SK-N-SH (cell line): ENCODE results near the gene TRNP1. TPM values are rescaled to one million over a fixed set of nuclear protein-coding genes. Genes with fewer than 3 reads are reported as not detected.

Experiments
- CTCF ChIA-PET: fragments of 300-600, 350-600 bp; formaldehyde crosslinking; extraction: SDS; loops from one replicate; lab custom pipeline; 2021; lab: Yijun Ruan, JAX
- POLR2A ChIA-PET: fragments of 350-600 bp; sonication (Branson Sonifier 250); formaldehyde crosslinking; extraction: SDS; loops from one replicate; lab custom pipeline; 2020; ENCODE audit warnings: antibody characterized with exemption, inconsistent platforms; lab: Yijun Ruan, JAX
- DNase-seq: peaks from one replicate; pipeline ENCODE4 v3.0.0; 2012
- H2AFZ ChIP-seq: fragments of 200-600 bp; sonication (generic); 2 replicates; pipeline ENCODE4 v1.8.1; 2016; ENCODE audit warnings: antibody characterized with exemption, mild to moderate bottlenecking, low read depth
- H3F3A ChIP-seq: fragments of 200-600 bp; sonication (generic); replicated peaks from 2 replicates; pipeline ENCODE3; 2016; ENCODE audit warnings: antibody characterized with exemption, mild to moderate bottlenecking; ENCODE audit not compliant: insufficient read depth
- H3K27ac ChIP-seq, 2 experiments: fragments of 200-500 bp in 1 of 2; fragments of 200-600 bp in 1 of 2; sonication (Bioruptor generic) in 1 of 2; sonication (generic), shearing (Covaris generic) in 1 of 2; 2 replicates each; pipeline versions ENCODE4 v1.5.1 to v1.6.1; 2014 to 2016; ENCODE audit warnings: low read depth in 2 of 2, inconsistent platforms in 1 of 2, low read length in 1 of 2, mild to moderate bottlenecking in 1 of 2, mixed read lengths in 1 of 2
- H3K27me3 ChIP-seq: fragments of 200-600 bp; sonication (generic), shearing (Covaris generic); 2 replicates; pipeline ENCODE4 v1.6.1; 2016; ENCODE audit warnings: mixed run types; ENCODE audit not compliant: insufficient read depth
- H3K36me3 ChIP-seq, 2 experiments: fragments of 200-500 bp in 1 of 2; fragments of 200-600 bp in 1 of 2; sonication (Bioruptor generic) in 1 of 2; sonication (generic) in 1 of 2; replicated peaks in 1 of 2; 2 replicates each; pipeline versions ENCODE3 to v1.5.1; 2014 to 2016; ENCODE audit warnings: low read length in 1 of 2, mild to moderate bottlenecking in 1 of 2; ENCODE audit not compliant: insufficient read depth in 2 of 2, control insufficient read depth in 1 of 2
- H3K4me1 ChIP-seq, 2 experiments: fragments of 200-500 bp in 1 of 2; fragments of 200-600 bp in 1 of 2; sonication (Bioruptor generic) in 1 of 2; sonication (generic), shearing (Covaris generic) in 1 of 2; 2 replicates each; pipeline versions ENCODE4 v1.5.1 to v1.6.1; 2014 to 2016; ENCODE audit warnings: low read depth in 1 of 2, low read length in 1 of 2, mixed run types in 1 of 2; ENCODE audit not compliant: insufficient read depth in 2 of 2, control insufficient read depth in 1 of 2
- H3K4me2 ChIP-seq: fragments of 200-600 bp; sonication (generic), shearing (Covaris generic); 2 replicates; pipeline ENCODE4 v1.6.1; 2017; ENCODE audit warnings: mixed run types
- H3K4me3 ChIP-seq, 2 experiments: fragments of 200-500 bp in 1 of 2; fragments of 200-600 bp in 1 of 2; sonication (Bioruptor generic) in 1 of 2; sonication (generic), shearing (Covaris generic) in 1 of 2; 2 replicates each; pipeline versions ENCODE4 v1.5.1 to v1.8.1; 2014 to 2016; ENCODE audit warnings: low read depth in 2 of 2, inconsistent platforms in 1 of 2, low read length in 1 of 2, mild to moderate bottlenecking in 1 of 2, mixed read lengths in 1 of 2, moderate library complexity in 1 of 2
- H3K79me2 ChIP-seq: fragments of 200-600 bp; sonication (generic); 2 replicates; pipeline ENCODE4 v1.8.1; 2017; ENCODE audit warnings: mild to moderate bottlenecking; ENCODE audit not compliant: insufficient read depth
- H3K9ac ChIP-seq: fragments of 200-600 bp; sonication (generic); 2 replicates; pipeline ENCODE4 v1.6.1; 2017; ENCODE audit warnings: mixed run types
- H3K9me2 ChIP-seq: fragments of 200-600 bp; sonication (generic); 2 replicates; pipeline ENCODE4 v1.6.1; 2017; ENCODE audit warnings: mixed run types
- H3K9me3 ChIP-seq: fragments of 200-600 bp; sonication (generic); 2 replicates; pipeline ENCODE4 v1.6.1; 2017; ENCODE audit warnings: mixed run types, mild to moderate bottlenecking, moderate library complexity
- H4K20me1 ChIP-seq: fragments of 200-600 bp; sonication (generic); 2 replicates; pipeline ENCODE4 v1.6.1; 2017; ENCODE audit warnings: mild to moderate bottlenecking, mixed run types; ENCODE audit not compliant: insufficient read depth
- EP300 ChIP-seq, 2 experiments: IDR thresholded peaks; 2 replicates each; pipeline versions ENCODE4 v1.4.0 to v1.6.1; 2012; ENCODE audit warnings: borderline replicate concordance in 1 of 2, low read depth in 1 of 2, low read length in 1 of 2
- EZH2phosphoT487 ChIP-seq: fragments of 200-600 bp; sonication (generic); IDR thresholded peaks from 2 replicates; pipeline ENCODE4 v1.6.1; 2017; ENCODE audit warnings: low read depth, mixed run types, mild to moderate bottlenecking, antibody characterized with exemption, moderate library complexity, borderline replicate concordance
- JUND ChIP-seq: IDR thresholded peaks from 2 replicates; pipeline ENCODE4 v1.4.0; 2012
- MAX ChIP-seq: IDR thresholded peaks from 2 replicates; pipeline ENCODE4 v1.4.0; 2012; ENCODE audit warnings: low read depth
- MEF2A ChIP-seq: IDR thresholded peaks from 2 replicates; pipeline ENCODE4 v1.4.0; 2012; ENCODE audit warnings: low read depth, borderline replicate concordance
- PBX3 ChIP-seq: IDR thresholded peaks from 2 replicates; pipeline ENCODE4; 2012
- RAD21 ChIP-seq: IDR thresholded peaks from 2 replicates; pipeline ENCODE4 v1.6.1; 2012; ENCODE audit warnings: mild to moderate bottlenecking, low read length
- SIN3A ChIP-seq: IDR thresholded peaks from 2 replicates; pipeline ENCODE4 v1.6.1; 2012; ENCODE audit warnings: low read depth, mild to moderate bottlenecking, low read length, moderate library complexity, borderline replicate concordance
- SMC3 ChIP-seq: IDR thresholded peaks from 2 replicates; pipeline ENCODE4 v1.6.1; 2012; ENCODE audit warnings: low read depth, low read length, improper control_type of control experiment
- TAF1 ChIP-seq: IDR thresholded peaks from 2 replicates; pipeline ENCODE4 v1.6.1; 2012; ENCODE audit warnings: low read depth, mild to moderate bottlenecking, low read length, moderate library complexity, borderline replicate concordance
- YY1 ChIP-seq: IDR thresholded peaks from 2 replicates; pipeline ENCODE4 v1.4.0; 2012; ENCODE audit warnings: low read depth, mild to moderate bottlenecking
- ZBTB33 ChIP-seq: IDR thresholded peaks from 2 replicates; pipeline ENCODE4 v1.4.0; 2012; ENCODE audit warnings: low read depth, borderline replicate concordance
- WGBS: methylation state at CpG from one replicate; pipeline ENCODE4 v1.1.6; 2017; ENCODE audit warnings: low lambda C conversion rate; 5-methylcytosine and 5-hydroxymethylcytosine counted together
- polyA plus RNA-seq, 3 experiments: library from polyadenylated mRNA; depleted of rRNA; stranded (reverse); fragments of >200 nt; gene quantifications; 2 replicates each; pipeline ENCODE4 v1.2.3, GENCODE V29; 2012

TRNP1 gene
- polyA plus RNA-seq, 1 of the 3 experiments (the other 2 are of a cell fraction), result 8.8 TPM

- no peaks in the 10 kb centered on the region for H3K36me3 ChIP-seq
- no peak for TF ChIP-seq YY1
- no peak for TF ChIP-seq MAX
- no peak for TF ChIP-seq SIN3A
- no peak for TF ChIP-seq PBX3
- TF ChIP-seq, all 33 proteins: peak for 0
- H3K4me1 ChIP-seq, result peaks cover 3 to 12% of the 10 kb centered on the region in 2 experiments; a peak in 3 of 4 replicates
- no peaks in the 10 kb centered on the region for H4K20me1 ChIP-seq
- peak overlapping the region in 1 of 2 experiments; percentile 45; a peak in 1 of 4 replicates for H3K27ac ChIP-seq
- no peaks in the 10 kb centered on the region for H3K27me3 ChIP-seq
- no peak overlapping the region for H3K9ac ChIP-seq
- peaks cover 7% of the 10 kb centered on the region for H3F3A ChIP-seq
- H3K4me3 ChIP-seq, result peak overlapping the region; percentile 38 to 54; a peak in 1 of 4 replicates
- H3K4me2 ChIP-seq, result peak overlapping the region; percentile 81
- ChIA-PET CTCF (interaction anchor here (1.0 to 5.5 kb wide), 3 partner anchors 15 to 34 kb away, joined by 3 to 44 read pairs (median 4); no protein-coding TSS in a partner anchor), POLR2A (interaction anchor here (1.2 kb wide), 1 partner anchor 21 kb away, joined by 3 read pairs; no protein-coding TSS in a partner anchor)
- 0 out of 2 replicates have a peak, but pooled peaks cover 3% of the 10 kb centered on the region for H3K79me2 ChIP-seq
- H3K9me3 ChIP-seq, result no peaks in the 10 kb centered on the region
- H3K9me2 ChIP-seq, result no peaks in the 10 kb centered on the region
- H2AFZ ChIP-seq, result peak overlapping the region; percentile 68; the same call in 1 of the 2 replicates
- DNase-seq, result no peak
- WGBS, result 83% methylated on average over 22 of the region's 24 CpGs
These were observed 18.6 kb downstream of the TRNP1 start for GRCh38 chr1:27011976-27012563.

GRCh38 chr1:27015260-27015659 lies 21.8 kb downstream of the TRNP1 start:
- CTCF ChIA-PET, result interaction anchor here (1.9 kb wide), 1 partner anchor 82 kb away, joined by 5 read pairs; no protein-coding TSS in a partner anchor
- no peaks in the 10 kb centered on the region for H3K9me3 ChIP-seq

More at GRCh38 chr1:27015260-27015659, 21.8 kb downstream of the TRNP1 start:
- H3K4me2 ChIP-seq, result no peak overlapping the region
- H4K20me1 ChIP-seq, result no peaks in the 10 kb centered on the region
- H3K9me2 ChIP-seq, result no peaks in the 10 kb centered on the region
- H3F3A ChIP-seq, result peaks cover 7% of the 10 kb centered on the region
- H3K27me3 ChIP-seq, result no peaks in the 10 kb centered on the region
- WGBS, result 50% methylated on average over 1 of the region's 3 CpGs
- no peak overlapping the region for H2AFZ ChIP-seq
- POLR2A ChIA-PET, result no interaction called here
- no peaks in the 10 kb centered on the region for H3K79me2 ChIP-seq
- no peak overlapping the region for H3K4me3 ChIP-seq
- no peak for TF ChIP-seq RAD21
- TF ChIP-seq ZBTB33, result no peak
- no peak for TF ChIP-seq TAF1
- no peak for TF ChIP-seq JUND
- TF ChIP-seq EZH2phosphoT487, result no peak
- no peak for TF ChIP-seq SIN3A
- TF ChIP-seq SMC3, result no peak
- TF ChIP-seq EP300 (IDR thresholded peaks at IDR 0.05; ENCODE audit: borderline replicate concordance in 1 of 2, low read depth in 1 of 2, low read length in 1 of 2), result no peak
- TF ChIP-seq MAX, result no peak
- TF ChIP-seq MEF2A, result no peak
- H3K27ac ChIP-seq, result no peak overlapping the region
- H3K4me1 ChIP-seq, result peaks cover 3 to 12% of the 10 kb centered on the region in 2 experiments; a peak in 3 of 4 replicates
- no peak for DNase-seq
- no peaks in the 10 kb centered on the region for H3K36me3 ChIP-seq
- no peak overlapping the region for H3K9ac ChIP-seq
